NCI-H446 treated with DMSO at 0.1 percent for 48 hours (cell line): ENCODE results near the gene PPM1F.

ENCODE experiments used
- DNase-seq: peaks from one replicate; lab custom pipeline; 2025; lab: John Stamatoyannopoulos, UW

PPM1F gene

DNA sequence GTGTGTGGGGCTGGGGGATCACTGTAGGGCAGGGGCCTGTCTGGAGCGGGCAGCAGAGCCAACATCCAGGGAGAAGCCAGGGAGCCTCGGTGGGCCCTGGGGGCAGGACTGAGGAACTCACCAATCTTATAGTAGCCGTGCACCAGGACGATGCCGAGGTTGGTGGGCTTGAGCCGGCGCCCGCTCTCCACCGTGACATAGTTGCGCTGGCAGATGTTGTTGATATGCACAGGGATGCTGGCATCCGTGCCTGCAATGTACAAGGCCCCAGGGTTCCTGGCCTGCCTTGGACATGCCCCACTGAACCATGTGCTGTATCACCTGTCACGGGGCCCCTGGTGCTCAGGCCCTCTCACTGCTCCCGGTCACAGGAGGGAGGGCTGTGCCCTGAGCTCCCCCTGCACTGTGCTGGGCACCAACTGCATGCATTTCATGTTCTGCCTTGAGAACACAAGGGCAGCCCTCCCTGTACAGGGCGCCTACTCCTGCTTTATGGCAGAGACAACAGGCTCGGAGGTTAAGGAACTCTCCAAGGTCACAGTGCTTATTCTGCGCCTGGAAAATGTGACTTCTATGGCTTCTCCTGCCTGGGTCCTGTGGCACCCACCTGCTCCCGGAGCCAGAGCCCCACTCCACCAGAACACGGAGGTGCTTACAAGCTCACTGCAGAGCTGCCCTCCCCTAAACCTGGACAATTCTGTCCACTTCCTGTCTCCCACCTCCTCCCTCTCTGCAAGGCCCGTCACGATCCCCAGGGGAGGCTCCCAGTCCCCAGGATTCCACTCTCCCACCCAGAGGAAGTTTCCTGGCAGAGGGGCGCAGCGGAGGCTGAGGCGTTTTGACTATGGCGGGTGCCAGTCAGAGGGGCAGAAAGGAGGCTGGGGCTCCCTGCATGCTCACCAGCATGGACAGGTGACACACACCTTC lies 7.8 kb upstream of the PPM1F start:
- DNase-seq: no peak

DNA sequence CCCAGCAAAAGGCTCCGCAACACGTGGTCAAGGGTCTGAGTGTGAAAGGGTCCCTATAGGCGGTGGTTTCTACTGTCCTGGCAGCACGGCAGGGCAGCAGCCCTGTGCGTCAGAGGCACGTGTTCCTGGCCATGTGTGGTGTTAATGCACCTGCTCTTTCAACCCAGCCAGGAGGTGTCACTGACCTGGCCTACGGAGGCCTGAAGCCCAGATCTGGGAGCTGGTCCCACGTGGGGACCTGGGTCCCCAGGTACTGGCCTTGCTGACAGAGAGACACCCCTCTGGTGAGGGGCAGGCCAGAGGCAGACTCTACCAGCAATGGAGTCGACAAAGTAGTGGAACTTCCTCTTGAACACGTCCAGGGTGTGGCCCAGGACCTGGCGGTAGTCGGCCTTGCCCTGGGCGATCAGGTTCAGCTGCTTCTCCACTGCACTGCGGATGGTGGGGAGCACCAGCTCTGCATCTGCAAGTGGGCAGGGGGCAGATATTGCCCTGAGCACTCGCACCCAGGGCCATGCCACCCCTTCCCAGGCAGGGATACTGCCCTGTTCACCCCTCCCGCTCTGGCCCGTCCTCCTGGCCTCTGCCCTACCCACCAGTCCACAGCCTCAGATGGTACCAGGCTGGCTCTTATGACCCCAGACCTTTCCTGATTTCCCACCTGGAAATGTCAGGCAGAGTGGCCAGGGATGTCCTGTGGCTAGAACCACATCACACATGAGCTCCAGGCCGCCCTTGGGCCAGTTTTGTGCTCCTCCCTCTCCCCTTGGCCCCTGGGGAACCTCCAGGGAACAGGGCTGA lies 6.8 kb upstream of the PPM1F start:
- no peak for DNase-seq

DNA sequence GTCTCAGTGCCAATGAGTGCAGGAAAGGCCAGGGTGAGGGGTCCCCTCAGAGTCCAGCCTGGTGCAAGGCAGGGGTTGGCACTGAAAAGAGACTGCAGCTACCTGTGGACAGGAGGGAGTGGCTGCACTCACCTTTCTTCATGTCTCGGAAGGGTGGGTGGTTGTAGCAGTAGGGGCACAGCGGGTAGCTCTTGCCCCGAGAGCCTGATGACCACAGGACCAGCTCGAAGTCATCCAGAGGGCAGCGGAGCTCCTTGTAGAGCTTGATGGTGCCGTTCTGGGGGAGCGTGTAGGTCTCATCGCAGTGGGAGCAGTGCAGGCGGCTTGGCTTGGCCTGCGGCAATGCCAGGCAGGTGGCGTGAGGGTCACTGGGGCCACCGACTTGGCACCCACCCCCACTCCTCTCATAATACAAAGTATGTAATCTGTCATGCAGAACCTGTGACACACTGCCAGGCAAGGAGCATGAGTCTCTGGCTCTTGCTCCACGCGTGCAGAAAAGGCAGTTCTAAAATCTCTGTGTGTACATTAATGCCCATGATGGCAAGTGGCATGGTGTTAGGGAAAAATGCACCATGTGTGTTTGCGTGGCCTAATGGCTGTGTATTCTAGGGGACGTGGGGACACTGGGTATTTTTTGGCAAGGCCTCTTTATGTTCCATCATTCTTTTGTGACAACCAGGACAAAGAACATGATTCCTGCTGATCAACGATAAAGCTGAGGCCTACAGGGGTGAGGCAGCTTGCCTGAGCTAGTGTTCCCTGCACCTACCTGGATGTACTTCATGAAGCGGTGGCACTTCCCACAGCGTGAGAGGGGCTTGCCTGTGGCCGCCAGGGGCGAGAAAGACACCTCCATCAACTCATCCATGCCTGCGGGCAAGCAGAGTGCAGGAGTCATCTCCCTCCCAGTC lies 6.0 kb upstream of the PPM1F start:
- no peak for DNase-seq

DNA sequence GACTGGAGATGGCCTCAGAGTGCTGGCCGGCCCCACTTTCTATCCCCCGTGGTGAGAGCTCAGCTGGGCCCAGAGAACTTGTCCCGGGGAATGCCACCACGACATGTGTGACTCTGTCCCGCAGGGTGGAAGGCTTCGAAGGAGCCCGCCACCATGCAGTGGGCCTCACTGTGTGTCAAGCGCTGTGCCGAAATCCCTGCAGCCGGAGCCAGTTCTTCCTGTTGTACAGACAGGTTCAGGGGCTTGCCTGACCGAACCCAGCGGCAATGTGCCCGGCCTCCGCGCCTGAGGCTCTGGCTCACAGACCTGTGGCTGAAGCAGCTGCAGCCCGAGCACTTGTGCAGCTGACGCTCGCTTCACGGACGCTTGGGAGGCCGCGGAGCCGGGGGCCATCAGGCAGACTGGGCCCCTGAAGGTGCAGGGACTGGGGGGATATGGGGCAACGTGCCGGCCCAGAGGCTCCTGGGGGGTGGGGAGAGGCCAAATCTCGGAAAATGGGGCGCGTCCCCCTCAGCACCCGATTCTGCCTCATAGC lies 650 bp downstream of the PPM1F start:
- no peak for DNase-seq

DNA sequence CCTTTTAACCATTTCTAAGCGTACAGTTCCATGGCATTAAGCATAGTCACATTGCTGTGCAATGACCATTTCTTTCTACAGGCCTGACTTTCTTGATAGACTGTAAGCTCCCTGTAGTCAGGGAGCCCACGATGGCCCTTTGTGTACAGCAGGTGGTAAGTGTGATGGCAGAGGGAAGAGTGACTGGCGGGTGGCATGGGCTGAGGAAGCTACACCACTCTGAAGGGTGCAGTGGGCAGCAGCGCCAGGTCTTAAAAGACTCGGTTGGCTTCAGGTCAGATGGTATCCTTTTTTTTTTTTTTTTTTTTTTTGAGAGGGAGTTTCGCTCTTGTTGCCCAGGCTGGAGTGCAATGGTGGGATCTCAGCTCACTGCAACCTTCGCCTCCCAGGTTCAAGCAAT lies 1.6 kb downstream of the PPM1F start:
- DNase-seq: no peak

DNA sequence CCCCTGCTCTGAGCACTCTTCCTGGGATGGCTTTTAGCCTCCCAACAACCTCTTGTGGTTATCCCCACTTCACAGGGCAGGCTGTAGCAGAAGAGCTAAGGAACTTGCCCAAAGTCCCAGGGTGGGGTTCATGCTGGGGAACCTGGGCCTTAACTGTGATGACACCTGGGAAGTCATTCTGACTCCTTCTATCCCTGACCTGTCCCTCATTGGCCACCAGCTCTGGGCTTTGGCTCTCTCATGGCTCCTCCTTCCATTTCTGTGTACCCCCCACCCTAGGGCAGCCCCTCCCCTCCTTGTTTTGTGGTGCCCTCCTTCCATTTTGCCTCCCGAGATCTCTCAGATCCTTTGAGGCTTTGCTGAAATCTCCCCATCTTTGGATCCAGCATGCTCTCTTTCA lies 2.7 kb downstream of the PPM1F start:
- no peak for DNase-seq

DNA sequence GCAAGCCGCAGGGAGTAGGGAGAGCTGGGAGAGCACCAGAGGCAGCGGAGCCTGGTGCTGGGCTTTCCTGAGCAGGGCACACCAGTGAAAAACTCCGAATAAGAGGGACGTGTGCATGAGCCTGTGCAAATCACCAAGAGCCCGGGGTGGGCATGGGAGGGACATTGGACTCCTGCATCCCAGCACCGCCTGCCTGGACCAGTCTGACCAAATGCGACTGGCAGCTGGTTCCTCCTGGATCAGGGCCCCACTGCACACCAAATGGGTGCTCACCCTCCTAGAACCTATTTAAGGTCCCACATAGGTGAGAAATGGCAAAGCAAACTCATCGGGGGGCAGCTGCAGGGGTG lies 3.1 kb downstream of the PPM1F start:
- no peak for DNase-seq

DNA sequence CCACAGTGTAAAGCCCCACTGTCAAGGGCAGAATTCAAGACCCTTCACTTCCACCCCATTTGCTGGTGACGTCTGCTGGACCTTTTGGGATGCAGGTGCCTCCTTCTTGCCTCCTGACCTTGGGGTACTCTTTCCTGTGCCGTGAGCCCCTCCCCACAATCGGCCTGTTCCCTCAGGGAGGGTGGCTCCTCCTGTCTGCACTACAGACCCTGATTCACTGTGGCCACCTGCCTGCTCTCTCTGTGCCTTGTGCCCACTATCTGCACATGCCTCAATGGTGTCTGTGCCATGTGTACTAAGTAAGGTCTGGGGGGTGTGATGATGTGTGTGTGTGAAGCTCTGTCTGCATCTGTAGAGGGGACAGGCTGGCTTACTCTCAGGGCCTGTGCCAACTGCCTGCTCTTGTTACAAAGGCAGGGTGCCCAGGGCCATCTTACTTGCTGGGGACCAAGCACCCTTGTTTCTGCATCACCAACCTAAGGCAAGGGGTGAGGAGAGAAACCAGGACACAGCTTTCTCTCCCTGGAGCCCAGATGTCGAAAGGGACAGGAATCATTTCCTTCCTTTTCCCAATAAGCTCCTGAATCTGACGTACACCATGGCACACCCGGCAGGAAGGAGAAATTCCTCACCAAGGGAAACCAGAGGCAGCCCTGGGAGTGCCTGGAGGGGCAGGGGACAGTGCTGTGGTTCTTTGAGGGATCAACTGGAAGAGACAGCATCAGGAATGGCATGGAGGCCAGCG lies 3.7 kb downstream of the PPM1F start:
- no peak for DNase-seq

DNA sequence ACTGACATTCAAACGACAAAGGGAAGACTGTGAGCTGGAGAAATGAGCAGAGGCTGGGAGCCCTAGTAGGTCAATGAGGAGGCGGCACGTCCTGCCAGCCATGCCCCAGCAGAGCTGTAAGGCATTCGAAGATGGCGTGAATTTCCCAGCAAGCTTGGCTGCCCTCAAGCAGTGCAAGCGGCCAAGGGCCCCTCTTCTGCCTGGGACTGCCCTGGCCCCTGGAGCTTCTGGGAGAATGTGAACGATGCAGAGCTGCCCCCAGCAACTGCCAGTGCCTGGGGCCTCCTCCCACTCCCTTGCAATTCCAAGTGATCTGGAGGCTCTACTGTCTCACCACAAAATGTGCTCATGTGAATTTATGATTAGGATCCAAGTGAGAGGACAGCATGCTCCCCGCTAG lies 4.3 kb downstream of the PPM1F start:
- DNase-seq: no peak

DNA sequence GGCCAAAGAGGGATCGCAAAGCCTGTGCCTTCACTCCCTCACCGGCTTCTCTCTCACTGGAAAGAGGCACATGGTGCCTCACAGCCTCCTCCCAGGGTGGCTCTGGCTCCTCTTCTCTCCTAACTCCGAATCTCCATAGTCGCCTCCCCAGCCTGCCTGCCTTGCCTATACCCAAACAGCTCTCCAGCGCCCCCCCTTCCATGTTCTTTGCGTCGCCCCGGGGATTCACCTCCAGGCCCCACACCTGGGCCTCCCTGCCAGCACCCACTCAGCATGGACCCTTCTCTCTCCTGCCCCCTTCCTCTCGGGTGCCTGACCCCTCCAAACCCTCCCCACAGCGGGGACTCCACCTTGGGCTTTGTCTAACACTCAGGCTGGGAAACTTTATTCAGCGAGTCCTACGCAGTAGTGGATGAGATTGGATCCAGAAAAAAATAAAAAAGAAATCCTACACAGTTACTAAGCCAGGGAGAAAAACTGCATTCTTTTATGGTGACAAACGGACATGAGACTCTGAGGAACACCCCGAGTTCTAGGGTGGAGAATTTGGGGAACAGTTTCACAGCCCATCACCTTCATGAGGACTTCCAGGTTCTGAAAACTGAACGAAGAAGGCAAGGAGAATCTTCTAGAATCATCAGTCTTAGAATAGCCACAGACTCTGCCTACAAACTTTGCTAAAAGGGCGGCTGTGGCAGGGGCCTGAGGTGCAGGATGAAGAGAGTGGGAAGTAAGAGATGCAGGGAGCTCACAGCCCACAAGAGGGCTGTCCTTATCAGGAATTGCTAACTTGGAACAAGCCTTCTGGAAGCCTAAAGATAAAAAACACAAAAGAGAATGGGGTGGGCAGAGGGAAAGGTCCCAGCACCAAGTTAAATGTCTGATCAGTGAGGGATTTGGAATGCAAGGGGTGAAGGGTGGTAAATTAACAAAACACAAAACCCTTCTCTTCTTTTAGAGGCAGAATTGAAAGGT lies 5.3 kb downstream of the PPM1F start:
- no peak for DNase-seq

DNA sequence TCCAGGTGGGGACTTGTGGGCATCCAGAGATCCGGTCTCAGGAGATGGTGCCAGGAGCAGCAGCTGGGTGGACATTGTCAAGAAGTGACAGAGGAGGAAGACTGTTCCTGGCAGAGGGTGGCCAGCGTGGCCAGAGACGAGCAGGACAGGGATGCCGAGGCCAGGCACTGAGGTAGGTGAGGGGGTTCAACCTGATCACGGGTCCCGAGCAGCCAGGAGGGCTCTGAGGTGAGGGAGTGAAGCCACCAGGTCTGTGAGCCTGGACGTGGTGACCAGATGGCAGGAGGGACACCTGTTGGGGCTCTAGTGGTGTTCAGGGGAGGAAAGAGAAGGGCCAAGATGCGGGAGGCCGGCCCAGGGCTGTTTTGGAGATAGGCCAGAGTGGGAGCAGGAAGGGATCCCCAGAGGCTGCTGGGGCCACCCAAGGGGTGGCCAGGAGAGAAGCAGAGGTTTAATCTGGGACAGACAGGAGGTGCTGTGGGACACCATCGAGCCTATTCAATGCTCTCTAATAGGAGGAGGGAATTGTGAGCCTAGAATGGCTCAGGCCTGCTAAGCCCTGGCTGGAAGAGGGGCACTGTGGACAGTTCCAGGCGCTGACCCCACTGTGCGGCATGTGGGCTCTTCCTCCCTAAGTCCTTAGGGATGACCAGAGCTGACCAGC lies 6.3 kb downstream of the PPM1F start:
- DNase-seq: no peak

DNA sequence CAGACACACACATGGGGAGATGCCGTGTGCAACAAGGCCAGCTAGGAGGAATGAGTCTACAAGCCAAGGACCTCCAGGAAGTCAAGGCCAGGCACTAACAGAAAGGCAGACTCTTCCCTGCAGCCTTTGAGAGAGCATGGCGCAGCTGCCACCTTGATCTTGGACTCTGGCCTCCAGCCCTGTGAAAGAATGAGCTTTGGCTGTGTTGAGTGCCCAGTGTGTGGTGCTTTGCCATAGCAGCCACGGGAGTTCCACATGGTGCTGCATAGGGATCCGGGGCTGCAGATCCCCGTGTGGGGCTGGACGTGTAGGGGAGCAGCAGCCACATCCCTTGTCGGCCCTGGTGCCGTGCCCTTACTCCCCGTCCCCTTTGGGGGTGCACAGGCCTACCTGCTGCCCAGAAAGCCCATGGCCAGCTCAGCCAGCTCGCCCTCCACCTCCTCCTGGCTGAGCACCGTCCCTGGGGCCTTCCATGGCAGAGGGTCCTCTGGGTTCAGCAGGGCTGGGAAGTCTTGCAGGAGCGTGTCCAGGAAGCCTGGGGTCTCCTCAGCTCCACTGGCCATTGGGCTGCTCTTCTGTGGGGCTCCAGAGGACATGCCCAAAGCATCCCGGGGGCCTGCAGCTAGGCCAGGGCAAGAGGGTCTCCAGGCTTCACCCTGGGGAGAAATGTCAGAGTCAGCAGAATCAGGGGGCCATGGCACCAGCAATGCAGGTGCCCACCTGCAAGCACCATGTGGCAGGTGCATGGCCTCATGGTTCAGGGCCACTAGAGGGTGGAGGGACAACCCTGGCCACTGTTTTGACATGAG lies 7.0 kb downstream of the PPM1F start:
- DNase-seq: no peak

DNA sequence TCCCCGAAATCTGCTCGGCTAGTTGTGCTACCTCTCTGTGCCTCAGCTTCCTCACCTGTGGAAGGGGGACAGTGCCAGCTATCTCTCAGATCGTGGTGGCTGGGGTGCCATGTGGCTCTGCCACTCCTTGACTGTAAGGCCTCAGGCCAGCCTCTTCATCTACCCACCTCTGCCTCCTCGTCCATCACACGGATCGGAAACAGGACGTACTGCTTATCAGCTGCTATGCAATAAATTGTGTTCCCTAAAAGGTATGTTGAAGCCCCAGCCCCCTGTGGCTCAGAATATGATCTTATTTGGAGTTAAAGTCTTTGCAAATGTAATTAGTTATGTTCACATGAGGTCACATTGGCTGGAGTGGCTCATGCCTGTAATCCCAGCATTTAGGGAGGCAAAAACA lies 7.8 kb downstream of the PPM1F start:
- no peak for DNase-seq

DNA sequence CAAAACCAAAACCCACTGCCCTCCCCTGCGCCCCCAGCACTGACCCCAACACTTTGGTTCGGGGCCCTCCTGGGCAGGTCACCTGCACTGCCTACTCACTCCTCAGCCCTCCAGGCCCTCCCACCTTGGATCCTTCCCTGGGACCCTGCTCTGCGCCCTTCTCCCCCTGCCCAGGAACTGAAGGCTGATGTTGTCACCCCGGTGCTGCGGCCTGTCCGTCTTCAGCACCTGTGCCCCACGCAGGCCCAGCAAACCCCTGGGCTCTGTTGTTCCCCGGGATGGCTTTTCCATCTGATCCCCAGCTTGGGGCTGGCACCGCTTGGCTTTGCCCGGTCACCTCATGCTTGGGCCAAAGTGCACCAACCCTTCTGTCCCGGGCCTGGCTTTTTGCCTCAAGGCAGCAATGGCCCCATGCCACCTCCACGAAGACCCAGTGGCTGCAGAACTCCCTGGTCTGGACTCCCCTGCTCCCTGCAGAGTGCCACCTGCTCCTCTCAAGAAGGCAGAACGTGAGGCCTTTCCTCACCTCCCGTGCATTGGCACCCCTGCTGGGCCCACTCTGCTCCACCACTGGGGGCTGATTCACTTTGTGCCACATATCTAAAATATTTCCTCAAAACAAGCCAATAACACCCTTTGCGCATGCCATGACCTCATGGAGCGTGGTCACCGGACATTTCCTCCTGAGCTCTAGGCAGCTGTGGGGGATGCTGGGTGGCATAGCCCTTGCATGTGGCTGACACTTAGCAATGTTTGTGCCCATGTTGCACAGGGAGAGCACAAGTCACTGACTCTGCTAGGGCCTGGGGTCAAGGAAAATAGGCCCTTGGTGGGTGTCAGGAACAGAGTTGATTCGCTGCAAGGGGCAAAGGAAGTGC lies 8.8 kb downstream of the PPM1F start:
- no peak for DNase-seq

DNA sequence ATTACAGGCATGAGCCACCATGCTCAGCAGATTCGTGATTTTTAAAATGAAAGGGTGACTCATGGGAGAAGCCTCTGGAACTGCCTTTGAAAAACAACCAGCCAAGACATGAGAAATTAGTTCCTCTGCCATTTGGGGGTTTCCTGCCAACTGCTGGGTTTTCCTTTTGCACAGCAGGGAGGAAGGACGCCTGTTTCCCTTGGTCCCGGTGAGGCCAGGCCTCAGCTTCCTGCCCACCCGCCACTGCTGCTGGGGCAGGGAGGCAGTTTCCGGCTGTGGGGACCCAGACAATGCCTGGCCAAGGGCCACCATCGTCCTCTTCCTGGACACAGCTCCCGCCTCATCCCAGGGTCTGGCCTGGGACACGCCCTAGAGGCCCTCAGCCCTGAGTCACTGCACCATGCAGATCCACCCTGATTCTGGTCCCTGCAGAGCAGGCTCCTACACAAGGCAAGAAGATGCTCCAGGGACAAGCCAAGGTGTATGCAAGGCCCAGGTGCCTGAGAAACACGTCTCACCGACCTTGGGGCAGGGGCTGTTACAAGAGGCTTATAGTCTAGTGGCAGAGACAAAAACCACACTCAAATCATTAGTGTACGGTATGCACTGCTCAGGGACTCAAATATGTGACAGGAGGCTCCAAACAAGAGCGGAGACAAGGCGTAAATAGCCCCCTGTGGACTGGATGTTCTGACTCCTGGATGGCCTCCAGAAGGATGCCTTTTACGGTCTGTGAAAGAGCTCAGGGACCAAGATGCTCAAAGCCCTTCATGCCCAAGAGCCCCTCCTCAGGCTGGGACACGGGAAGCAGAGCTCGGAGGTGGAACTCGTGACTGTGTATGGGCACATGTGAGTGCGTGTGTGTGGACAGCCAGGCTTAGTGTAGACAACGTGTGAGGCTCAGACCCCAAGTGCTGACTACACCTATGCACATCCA lies 10.0 kb downstream of the PPM1F start:
- peak; percentile 28 for DNase-seq

DNA sequence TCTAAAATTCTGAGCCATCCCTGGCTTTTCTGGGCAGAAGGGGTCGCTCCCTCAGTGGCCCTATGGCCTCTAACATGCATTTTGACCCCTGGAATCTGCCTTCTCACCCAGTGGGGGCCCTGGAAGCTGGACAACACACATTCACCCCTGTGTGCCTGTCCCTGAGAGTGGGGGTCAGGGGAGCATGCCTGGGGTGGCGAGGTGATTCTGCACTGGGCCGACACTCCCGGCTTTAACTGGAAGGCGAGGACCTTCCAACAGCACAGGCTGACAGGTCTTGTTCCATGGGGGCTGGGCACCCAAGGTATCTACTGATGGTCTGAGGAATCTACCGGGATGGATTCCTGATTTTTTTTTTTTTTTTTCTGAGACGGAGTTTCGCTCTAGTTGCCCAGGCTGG lies 10.7 kb downstream of the PPM1F start:
- DNase-seq: no peak

DNA sequence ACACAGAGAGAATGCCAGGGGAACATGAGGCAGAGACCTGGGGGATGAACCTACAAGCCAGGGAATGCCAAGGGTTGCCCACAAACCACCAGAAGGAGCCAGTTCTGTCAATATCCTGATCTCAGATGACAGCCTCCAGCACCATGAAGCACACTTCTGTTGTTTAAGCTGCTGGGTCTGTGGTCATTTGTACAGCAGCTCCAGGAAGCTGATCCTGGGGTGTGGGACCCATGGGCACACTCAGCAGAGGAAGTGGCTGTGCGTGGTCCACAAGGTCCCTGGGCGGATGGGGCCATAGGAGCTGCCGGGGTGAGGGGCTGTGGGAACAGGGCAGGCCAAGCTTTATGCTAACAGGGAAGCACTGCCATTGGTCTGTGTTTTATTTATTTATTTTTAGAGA lies 12.1 kb downstream of the PPM1F start:
- no peak for DNase-seq
